GDM1 (cell line): Measurements from ENCODE around the gene OGA.
"Not testable (repeated sequence)": the region's sequence is repeated elsewhere in the genome, so short reads cannot be mapped to it uniquely, and the experiment has no call there.

Source experiments
- DNase-seq: peaks from one replicate; lab custom pipeline; 2025; lab: John Stamatoyannopoulos, UW

Gene OGA

DNA sequence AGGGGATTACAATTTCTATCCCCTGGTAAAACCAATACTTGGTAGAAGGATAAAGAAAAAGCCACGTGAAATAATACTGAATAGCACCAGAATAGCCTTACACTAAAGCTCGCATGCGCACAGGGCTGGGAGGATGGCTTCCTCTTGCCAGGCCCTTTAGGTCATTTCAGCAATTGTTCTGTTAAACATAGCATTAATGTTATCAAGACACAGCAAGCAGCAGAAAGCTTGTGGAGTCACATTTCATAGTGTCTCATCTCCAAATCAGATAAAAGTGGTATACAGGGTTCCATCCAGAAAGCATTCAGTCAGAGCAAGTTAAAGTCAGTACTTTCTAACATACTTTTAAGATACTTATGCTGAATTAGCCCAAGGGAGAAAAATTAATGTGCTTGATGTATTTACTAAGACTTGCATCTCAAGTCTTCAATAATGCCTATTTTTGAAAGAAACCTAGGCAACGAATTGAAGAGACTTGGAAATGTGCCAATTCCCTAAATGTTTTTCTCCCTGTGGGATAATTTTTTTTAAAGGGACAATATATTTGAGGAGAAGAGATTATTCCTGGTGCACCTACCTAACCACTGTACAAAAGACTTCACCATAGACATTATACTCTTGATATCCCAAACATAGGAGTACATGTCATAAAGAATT is 20.7 kb downstream of the OGA start:
- DNase-seq: no peak

DNA sequence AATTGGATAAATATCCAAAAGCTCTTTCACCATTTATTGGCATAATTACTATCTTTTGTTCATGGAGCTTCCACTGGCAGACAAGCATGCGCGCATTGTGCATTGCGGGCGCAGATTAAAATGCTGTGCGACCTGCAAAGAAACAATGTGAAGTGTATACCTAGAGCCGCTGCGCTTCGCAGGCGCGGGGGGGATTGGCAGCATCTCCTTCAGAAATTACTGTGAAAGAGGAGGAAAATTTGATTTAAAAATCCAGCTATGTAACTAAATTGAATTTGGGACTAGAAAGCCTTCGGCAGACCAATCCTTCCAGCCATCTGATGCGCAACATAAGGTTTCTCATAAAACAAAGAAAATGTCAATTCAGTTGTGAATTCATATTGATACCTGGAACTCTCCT is 24.7 kb downstream of the OGA start:
- DNase-seq: no peak

DNA sequence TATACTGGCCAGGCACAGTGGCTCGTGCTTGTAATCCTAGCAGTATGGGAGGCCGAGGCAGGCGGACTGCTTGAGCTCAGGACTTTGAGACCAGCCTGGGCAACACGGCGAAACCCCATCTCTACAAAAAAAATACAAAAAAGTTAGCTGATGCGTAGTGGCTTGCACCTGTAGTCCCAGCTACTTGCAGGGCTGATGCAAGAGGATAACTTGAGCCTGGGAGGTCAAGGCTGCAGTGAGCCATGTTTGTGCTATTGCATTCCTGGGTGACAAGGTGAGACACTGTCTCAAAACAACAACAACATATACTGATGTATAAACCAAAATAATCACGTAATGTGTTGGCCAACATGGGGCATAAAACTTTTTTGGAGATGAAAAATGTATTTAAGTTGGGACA is 28.6 kb downstream of the OGA start:
- DNase-seq: no peak

DNA sequence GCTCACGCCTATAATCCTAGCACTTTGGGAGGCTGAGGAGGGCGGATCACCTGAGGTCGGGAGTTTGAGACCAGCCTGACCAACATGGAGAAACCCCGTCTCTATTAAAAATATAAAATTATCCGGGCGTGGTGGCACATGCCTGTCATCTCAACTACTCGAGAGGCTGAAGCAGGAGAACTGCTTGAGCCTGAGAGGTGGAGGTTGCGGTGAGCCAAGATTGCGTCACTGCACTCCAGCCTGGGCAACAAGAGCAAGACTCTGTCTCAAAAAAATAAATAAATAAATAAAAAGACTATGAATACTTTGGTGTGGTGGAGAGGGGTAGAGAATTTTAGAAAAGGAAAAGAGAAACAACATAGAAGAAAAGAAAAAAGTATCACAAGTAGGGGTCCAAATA is 29.0 kb downstream of the OGA start:
- DNase-seq: not testable (repeated sequence)

DNA sequence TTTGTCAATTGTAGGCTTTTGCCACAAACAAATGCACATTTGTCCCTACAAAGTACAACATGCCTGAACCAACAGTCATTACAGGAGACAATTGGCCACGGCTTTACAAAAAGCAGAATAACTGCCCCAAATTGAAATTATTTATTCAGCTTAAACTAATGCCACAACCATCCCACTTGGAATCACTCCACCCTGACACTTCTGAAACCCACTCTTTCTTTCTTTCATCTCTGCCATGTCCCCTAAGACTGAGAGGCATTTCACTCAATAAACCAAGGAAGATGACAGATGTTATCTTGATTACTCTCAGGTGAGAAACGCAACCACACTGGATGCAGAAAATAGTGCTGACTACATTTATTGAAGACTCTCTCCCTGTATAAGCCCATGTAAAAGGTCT is 32.4 kb downstream of the OGA start:
- no peak for DNase-seq

DNA sequence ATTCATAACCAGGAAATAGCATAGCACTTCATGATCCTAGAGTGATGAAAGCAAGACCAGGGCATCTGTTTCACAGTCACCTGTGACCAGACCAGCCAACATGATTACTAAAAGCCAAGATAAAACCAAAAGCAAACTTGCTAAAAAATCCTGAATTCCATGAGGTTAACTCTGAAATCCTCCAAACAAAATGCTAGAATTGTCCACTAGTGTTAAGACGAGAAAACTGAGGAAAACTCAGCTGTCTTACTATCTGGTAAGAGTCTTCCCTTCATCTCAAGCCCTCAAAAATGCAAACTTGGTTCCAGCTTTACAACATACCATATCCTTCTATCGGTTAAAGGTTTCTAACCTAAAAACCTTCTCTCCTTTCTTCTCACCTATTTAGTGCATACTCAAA is 33.7 kb downstream of the OGA start:
- DNase-seq: no peak

DNA sequence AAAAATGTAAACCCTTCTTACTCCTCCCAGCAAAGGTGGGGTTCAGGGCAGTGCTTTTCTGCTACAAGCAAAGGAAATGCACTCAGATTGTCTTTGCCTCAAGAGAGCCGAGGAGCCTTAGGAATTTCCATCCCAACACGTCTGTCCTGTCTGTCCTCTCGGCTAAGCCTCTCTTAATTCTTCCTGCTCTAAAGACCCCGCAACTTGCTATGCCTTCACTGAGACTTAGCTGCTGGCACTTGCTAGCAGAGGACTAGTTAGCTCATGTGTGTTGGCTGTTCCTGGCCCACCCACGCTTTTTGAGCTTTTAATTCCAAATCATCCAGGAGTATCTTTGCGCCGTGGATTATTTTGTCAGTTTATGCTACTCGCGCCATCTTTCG is 34.5 kb downstream of the OGA start:
- no peak for DNase-seq

DNA sequence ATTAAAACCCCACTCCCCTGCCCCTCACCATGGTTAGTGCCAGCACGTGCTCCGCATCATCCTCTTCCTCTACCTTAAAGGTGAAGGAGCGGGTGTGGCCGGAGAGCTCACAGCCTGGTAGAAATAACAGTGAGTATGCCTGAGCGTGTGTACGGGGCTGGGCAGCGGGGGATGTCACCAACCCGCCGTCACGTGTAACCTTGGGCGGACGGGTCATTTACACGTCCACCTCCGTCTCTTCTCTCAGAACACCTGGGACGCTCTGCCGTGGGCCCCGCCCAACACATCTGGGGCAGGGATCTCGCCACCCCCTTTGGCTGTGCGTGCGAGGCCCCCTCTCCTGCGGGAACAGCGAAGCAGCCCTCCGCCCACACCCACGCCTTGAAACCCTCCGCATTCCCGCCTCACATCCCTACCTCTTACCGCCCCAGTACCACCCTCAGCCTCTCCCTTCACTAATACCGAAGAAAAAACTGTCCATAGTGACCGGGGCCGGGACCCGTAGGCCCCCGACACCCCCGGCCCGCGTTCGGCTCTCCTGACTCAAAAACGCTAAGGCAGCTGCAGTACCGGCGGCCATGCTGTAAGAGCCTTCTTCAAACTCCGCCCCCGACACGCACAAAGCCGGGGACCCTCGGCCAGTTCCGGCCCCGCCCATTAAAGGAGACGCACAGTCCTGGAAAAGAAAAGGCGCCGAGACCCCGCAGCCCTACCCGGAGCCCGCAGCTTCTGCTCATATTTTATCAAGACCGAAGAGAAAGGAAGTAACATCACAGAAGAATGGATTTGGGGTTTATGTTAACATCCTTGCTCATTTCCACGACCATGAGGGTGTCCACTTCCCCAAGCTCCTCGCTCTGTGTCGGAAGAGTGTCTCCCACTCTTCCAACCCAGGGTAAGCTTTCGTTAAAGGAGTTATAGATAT is 35.2 kb downstream of the OGA start, which contains the start of gene NPM3:
TSS of gene NPM3 (minus strand) at position 636 of the 925 bp plus-strand sequence. CDS start at position 580, 56 bp downstream.
- DNase-seq: peak; percentile 64

DNA sequence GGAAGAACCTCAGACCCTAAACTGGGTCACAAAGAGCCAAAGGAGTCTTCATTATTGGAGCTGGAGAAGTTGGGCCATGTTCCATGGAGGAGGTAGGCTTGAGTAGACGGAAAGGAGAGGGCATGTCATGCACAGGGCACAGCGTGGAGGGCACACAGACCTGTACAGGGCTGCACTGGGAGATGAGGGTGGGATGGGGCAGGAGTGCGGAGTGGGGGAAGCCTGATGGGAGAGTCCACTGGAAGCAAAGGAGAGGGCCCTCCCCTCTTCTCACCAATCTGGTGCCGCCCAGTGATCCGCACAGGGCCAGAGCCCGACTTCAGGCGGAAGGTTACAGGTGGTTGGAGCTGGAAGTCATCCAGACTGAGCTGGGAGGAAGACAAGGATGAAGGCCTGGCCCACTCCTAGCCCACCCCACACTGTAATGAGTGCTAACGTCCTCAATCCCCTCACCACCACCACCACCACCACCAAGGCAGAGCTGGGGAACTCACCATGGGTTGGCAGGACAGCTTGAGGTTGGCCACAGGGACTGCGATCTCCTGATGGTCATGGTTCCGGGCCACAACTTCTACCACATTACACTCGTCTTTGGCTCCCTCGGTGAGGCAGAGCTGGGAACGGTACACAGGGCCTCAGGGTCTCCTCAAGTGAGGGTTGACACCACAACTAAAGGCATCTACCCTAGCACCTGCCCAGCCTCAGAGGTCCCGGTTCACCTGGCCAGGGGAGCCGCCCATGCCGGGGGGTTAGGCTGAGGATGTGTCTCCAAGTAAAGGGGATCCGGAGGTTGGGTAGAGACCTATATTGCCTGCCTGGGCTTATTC is 36.0 kb downstream of the OGA start:
- DNase-seq: no peak

DNA sequence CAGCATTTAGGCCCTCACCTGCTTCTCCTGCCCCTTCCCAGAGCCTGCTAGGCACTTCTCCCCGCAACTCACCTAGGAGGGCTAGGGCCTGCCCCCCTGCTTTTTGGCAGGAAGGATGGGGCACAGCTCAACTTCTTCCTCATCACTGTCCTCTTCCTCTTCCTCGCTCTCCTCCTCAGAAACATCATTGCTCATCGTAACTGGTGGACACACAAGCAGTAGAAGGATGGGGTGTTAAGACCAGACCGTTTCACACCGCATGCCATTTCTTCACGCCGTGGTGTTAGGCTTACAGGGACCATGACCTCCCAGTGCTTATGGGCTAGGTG is 36.6 kb downstream of the OGA start:
- no peak for DNase-seq

DNA sequence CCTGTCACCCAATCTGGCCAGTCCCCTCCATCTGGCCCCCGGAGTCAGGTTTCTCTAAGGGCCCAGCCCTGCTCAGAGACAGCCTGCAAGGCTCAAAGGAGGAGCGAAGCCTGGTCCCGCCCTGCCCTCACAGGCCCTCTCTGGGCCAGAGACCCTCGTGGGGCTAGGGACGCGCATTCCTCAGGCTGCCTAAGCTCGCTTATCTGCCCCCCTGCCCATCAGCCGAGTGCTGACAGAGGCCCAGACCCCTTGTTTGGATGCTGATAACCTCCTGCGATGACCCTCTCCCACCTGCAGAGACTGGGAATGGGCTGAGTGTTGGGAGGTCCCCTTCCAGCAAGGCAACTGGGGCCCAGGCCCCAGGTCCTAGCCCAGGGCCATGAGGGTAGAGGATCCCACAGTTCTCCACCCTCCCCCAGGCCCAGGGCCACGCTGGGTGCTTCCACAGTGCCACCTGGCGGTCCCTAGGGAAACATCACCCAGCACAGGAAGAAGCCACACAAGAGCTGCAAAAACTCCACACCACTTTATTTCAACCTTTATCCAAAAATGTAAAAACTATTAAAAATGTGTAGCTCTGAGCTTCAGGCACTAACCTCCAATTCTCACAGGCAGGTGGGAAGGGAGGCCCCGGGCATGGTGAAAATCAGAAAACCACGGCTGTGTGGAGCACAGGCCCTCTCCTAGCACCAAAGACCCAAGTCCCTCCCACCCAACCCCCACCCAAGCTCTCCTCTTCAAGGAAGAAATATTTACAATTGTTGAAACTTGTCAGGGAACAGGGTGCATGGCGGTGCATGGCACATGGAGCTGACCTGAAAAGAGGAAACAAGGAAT is 37.2 kb downstream of the OGA start:
- DNase-seq: peak; percentile 37

DNA sequence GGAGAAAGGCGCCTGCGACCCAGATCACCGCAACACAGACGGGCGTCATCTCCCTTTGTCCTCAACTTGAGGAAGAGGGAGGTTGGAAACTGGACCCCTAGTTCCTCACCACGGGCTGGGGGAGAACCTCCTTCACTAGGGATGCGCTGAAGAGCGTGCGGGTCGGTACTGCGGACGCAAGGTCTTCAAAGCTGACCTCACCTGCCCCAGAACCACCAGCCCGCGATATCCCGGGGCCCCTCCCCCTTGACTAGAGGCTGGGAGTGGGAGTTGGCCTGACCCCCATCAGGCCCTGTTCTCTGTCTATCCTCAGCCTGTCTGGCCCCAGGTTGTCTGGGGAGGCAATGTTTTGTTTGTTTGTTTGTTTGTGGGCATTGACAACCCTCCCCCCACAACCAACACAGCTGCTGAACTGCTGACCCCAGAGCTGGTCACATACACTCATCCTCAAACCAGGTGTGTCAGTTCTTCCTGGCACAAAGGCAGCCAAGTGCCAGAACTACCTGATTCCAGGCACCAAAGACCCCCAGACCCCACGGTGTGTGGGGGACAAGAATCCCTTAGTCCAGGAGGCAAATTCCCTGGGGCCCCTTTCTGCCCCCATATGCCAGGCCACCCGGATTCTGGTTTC is 37.9 kb downstream of the OGA start:
- DNase-seq: no peak

DNA sequence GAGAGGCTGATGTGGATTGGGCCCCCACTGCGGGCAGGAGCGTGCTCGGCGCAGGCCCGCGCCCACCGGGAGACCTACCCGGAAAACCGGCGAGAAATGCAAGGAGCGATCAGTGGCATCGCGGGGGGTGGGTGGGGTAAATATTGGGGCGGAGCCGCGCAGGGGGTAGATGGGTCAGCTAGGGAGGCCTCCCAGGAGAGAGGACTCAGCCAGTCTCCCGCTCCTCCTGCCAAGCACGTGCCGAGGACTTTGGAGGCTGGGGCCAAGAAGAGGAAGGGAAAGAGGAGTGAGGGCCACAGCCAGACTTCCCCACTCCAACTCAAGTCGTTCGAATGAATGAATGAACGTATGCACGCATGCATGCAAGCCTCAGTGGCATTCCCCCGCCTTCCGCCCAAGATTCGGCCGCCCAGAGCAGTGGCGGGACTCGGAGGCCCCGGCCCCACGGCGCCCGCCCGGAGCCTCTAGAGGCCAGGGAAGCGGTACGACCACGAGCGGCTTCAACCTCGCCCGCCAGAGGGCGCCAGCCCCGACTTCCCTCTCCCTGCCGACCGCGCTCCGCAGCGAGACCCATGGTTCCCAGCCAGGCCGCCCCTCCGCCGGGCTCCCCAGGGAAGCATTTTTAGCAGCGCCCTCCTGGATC is 38.6 kb downstream of the OGA start:
- DNase-seq: no peak

DNA sequence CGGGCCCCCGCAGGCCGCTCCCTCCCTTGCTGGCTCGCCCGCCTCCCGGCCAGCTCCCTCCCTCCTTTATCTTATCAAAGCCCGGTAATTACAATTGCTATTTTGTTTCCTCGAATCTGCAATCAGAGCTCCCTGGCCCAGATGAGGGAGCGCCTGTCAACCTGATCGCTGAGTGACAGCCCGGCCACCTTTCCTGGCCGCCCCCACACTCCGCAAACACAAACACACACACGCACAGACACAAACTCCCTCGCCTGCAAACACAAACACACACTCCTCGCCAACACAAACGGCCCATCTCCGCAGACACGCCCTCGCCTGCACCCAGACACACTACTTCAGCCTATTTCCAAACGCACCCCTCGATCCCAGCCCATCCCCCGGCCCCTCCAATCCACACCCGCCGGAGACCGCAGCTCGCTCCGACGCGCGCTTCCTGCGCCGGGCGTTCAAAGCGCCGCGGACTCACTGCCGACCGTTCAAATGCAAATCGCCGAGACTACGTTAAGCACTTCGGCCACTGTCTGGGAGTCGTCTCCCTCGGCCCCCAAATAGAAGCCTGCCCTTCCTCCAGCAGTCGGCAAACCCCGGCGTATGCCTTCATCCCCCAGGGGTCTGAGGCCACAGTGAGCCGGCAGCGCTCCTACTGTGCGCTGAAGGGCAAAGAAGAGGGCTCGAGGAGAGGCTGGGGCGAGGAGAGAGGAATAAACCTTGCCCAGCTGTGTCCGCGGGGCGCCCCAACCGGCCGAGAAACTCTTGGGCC is 39.3 kb downstream of the OGA start:
- no peak for DNase-seq

DNA sequence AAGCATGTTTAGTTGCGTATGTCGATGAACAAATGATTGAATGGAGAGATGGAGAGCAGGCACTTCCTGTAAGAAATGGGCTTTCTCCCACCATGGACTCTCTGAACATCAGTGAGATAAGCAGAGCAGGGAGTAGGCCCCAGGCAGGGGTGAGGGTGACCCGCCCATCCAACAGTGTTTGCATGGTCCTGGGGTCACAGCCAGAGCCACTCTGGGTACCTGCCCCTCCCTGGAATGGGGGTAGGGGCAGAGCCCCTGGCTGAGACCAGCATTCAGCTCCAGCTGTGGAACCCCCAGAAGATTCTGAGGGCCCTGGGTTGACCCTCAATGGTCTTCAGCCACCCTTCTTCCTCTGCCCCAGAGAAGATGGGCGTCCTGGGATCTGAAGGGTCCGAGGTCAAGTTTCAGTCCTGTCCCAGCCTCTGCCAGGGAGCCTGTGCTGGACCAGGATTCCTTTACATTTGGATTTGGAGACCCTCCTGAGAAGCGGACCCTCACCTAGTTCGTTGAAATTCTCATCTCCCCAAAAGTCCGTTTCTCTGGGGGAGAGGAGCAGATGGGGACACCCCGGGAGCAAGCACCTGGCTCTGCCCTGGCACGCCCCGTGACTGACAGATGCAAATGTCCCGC is 40.0 kb downstream of the OGA start:
- no peak for DNase-seq

DNA sequence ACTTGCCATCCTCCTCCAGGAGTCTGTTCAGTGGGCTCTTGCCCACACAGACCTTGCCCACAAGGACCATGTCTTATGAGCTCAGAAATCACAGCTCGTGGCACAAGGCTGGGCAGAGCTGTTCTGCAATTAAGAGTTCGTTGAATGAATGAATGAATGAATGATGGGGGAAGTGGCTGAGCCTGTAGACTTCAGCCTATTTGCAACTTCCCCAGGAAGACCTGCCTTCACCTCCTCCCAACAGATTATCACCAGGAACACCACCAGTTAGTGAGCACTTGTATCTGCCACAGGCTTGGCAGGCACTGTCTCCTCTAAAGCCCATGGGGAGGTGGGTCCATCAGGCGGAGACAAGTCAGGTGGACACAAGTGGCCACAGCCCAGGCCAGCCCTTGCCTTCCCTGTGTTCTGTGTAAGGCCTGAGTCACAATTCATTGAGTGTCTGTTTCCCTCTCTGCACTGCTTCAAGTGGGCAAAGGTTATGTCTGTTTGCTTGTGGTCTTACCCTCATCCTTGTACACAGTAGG is 40.6 kb downstream of the OGA start:
- no peak for DNase-seq

DNA sequence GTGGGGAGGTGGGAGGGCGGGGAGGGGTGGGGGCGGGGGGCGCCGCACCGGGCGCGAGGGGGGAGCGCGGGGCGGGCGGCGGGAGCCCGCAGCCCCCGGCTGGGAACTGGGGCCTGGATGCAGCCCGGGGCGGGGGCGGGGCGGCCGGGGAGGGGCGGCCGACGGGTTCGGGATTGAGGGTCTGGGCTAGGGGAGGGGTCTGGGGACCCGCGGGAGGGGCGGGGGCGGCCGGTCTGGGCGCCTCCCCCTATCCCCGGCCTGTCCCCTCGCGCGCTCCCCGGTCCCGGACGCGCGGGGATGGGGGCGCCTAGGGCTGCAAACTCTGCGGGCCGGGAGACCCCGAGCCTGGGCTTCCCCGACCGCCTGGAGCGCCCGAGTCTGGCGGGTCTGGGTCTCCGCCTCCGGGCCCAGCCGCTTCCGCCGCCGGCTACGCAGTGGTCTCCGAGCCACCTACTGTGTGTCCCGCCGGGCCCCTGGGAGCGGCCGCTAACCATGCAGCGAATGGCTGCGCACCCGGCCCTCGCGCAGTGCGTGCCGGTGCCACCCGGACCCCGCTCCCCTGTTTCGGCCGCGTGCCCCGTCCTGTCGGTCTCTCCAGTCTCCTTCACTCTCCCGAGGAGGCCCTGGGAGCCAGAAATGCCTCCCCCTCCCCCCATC is 42.0 kb downstream of the OGA start:
- no peak for DNase-seq

DNA sequence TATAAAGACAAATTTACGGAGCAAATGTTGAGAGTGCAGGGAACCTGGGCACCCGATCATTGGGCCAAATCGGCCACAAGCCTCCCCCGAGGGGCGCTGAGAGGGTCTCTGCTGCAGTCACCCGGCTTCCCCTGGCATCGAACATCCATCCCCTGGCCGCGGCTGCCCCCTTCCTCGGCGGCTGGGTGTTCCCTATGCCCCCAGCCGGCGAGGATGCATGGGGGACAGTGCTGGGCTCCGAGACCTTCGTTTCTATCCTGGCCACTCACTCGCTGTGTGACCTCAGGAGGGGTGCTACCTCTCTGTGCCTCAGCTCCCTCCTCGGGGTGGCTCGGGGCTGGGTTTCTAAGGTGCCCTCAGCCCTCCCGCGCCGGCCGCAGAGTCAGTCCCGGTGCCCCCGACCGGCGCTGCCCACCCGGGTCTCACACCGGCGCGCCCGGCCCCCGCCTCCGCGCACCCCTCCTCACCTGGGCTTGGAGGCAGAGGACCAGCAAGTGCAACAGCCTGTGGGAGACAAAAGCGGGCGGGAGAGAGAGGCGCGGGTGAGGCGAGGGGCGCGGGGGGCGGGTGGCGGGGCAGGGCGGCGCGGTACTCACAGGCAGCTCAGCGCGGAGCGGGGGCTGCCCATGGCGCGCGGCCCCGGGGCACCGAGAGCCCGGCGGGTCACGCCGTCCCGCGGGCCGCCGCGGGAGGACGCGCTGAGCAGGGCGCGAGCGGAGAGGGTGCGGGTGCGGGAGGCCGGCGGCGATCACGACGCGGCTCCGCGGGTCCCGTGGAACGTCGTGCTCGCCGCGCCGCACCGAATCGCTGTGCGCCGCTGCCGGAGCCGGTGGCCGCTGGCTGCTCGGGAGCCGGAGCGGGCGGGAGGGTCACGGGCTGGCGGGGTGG is 42.7 kb downstream of the OGA start, which contains the start of gene FGF8:
TSS of gene FGF8 (minus strand) at position 842 of the 888 bp plus-strand sequence. CDS start at position 628, 214 bp downstream.
- no peak for DNase-seq
